ENCODE data around the gene ZNF276.
A peak's percentile ranks its signal among the peaks of the same experiment; 100 is the strongest.
"Not testable (repeated sequence)": the region's sequence is repeated elsewhere in the genome, so short reads cannot be mapped to it uniquely, and the experiment has no call there.

Gene ZNF276

GRCh38 chr16:89694784-89695085 is 26.6 kb upstream of the ZNF276 start:
- DNase-seq; intact Hi-C loops (cut with DNase I): not testable (repeated sequence)

DNA sequence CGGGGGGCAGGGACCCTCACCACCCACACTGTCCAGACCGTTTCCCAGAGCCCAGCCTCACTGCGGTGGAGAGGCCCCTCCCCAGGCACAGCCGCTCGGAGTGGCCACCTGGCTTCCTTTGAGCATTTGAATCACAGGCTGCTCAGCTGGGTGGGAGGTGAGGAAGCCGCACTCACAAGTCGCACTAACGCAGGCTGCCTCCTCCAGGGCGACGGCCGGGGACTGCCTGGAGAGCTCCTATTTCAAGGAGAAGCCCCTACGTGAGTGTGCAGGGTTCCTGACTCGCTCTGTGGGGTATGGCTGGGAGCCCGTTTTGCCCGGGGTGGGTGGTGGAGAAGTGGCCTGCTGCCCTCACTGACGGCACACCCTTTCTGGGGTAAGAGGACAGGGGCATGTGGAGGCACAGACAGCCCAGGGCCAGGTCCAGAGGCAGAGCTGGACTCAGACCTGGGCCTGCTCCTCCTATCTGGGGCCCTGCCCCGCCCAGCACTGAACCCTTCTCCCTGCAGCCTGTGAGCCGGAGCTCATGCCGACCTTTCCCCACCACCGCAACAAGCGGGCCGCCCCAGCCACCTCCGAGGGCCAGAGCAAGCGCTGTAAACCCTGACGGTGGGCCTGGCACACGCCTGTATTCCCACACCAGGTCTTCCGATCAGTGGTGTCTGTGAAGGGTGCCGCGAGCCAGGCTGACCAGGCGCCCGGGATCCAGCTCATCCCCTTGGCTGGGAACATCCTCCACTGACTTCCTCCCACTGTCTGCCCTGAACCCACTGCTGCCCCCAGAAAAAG is 26.1 kb upstream of the ZNF276 start:
- DNase-seq: peak in 3 of 42 donors; percentile 21 to 36 (median 27)
- intact Hi-C loops (cut with DNase I): no loop called here

DNA sequence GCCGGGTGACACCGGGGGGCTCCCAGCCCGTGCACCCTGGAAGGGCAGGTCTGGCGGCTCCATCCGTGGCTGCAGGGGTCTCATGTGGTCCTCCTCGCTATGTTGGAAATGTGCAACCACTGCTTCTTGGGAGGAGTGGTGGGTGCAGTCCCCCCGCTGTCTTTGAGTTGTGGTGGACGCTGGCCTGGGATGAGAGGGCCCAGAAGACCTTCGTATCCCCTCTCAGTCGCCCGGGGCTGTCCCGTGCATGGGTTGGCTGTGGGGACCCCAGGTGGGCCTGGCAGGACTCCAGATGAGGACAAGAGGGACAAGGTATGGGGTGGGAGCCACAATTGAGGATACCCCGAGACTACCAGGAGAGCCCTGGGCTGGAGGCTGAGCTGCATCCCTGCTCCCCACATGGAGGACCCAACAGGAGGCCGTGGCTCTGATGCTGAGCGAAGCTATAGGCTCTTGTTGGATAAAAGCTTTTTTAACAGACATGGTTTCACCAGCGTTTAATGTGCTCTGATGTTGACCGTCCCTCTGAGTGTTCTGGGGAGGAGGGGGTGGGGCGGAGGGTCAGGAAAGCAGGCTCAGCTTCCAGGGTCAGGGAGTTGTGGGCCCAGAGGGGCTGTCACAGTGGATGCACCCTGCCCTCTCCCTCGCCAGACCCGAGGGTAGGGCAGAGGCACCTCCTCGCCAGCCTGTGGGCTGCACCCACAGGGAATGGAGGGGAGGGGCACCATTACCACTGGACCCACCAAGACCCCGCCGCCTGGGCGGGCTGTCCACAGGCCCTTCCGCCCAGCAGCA is 25.3 kb upstream of the ZNF276 start:
- DNase-seq: peak in 2 of 42 donors; percentile 23 to 38
- intact Hi-C loops (cut with DNase I): no loop called here

DNA sequence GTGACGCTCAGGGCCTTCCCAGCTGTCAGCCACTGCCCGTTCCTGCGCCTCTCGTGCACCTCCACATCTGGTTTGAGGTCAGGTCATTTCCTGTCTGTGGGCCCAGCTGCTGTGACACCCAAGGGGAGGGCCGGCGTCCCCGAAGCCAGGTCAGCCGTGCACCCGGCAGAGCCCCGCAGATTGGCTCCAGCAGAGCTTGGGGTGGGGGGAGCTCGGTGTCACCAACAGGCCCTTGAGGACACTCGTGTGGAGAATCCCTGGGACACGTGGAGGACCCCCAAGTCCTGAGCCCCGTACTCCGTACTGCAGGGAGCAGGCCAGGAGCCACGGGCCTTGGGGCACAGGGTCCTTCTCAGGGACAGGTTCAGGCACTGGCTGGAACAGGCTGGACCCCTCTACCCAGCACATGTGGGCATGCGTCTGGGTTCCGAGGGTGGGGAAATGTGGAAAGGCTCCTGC is 24.6 kb upstream of the ZNF276 start:
- intact Hi-C loops (cut with DNase I): no loop called here
- DNase-seq: peak in 1 of 42 donors; percentile 36

DNA sequence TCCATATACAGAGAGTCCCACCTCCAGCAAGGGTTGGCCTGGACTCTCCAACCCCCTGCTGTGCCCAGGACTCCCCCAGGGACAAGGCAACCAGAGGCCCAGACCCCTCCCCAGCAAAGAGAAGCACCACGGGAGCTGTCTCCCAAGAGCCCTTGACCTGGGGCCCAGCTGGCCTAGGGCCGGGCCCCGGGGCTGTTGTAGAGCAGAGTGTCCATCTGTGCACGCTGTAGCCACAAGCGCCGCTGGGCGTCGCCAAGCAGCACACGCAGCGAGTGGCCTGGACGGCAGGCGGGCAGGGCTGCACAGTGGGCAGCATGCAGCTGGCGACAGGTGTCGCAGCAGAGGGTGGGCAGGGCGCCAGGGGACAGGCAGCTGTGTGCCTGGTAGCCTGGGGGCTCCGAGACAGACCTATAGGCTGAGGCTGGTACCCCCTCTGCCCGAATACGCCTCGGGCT is 24.1 kb upstream of the ZNF276 start:
- intact Hi-C loops (cut with DNase I): no loop called here
- DNase-seq: no peak

DNA sequence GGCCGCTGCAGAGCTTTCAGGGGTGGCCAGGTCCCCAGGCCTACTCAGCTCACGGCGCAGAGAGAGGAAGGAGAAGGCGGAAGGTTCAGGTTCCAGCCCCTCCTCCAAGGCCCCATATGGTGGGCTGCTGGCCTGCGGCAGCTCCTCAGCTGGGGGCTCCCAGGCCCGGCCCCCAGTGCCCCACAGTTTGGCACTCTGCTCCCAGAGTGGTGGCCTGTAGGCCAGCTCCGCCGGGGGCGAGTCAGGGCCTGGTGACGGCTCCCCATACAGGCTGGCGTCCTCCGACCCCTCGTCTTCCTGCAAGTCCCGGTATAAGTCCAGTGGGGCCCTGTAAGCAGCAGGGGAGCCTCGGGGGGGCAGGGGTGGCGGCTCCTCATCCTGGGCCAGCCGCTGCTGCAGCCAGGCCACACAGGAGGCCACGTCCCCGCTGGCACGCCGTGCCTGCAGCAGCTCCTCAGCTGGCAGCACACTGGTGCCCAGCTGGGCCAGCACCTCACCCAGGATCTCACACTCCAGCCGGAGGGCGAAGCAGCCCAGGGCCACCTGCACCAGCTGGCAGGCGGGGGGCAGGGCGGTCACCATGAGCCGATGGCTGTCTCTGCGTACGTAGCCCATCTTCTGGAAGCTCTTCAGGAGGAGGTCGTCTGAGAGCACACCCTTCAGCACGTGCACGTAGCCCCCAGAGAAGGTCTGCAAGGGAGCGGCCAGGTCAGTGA is 23.6 kb upstream of the ZNF276 start:
- intact Hi-C loops (cut with DNase I): no loop called here
- DNase-seq: peak in 1 of 42 donors; percentile 36

DNA sequence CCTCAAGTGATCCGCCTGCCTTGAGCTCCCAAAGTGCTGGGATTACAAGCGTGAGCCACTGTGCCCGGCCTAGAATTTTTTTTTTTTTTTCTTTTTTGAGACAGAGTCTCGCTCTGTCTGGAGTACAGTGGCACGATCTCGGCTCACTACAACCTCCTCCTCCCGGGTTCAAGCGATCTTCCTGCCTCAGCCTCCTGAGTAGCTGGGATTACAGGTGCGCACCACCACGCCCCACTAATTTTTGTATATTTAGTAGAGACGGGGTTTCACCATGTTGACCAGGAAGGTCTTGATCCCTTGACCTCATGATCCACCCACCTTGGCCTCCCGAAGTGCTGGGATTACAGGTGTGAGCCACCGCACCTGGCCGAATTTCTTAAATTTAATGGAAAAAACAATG is 22.6 kb upstream of the ZNF276 start:
- intact Hi-C loops (cut with DNase I); DNase-seq: not testable (repeated sequence)

GRCh38 chr16:89699629-89700099 is 21.7 kb upstream of the ZNF276 start:
- intact Hi-C loops (cut with DNase I): loop anchor here (10.0 kb wide), 1 partner anchor 165 kb away; no protein-coding TSS in a partner anchor
- peak in 1 of 42 donors; percentile 3 for DNase-seq

DNA sequence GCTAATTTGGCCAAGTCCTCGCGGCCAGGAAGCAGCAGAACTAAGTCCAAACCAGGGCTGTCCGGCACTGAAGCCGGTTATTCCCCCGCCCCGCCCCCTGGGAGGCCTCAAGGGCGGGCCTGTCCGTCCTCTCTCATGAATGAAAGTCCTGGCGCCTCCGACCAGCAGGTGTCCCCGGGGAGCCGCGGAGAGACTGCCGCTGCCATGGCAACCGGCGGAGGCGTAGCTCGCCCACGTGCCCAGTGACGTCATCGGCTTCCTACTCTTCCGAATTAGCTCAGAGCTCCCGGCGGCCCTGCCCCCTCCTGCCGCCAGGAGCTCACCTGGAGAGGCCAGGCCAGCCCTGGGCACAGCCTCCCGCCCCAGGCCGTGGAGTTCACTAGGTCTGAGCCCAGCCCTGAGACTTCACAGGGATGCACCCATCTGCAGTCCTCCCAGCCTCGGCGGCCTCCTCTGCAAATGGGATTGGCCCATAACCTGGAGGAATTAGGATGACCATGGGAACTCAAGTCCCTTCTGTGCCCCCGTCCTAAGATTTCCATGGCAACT is 21.2 kb upstream of the ZNF276 start:
- intact Hi-C loops (cut with DNase I): loop anchor here (10.0 kb wide), 1 partner anchor 165 kb away; no protein-coding TSS in a partner anchor
- peak; percentile 99 to 100 (median 100) for DNase-seq

DNA sequence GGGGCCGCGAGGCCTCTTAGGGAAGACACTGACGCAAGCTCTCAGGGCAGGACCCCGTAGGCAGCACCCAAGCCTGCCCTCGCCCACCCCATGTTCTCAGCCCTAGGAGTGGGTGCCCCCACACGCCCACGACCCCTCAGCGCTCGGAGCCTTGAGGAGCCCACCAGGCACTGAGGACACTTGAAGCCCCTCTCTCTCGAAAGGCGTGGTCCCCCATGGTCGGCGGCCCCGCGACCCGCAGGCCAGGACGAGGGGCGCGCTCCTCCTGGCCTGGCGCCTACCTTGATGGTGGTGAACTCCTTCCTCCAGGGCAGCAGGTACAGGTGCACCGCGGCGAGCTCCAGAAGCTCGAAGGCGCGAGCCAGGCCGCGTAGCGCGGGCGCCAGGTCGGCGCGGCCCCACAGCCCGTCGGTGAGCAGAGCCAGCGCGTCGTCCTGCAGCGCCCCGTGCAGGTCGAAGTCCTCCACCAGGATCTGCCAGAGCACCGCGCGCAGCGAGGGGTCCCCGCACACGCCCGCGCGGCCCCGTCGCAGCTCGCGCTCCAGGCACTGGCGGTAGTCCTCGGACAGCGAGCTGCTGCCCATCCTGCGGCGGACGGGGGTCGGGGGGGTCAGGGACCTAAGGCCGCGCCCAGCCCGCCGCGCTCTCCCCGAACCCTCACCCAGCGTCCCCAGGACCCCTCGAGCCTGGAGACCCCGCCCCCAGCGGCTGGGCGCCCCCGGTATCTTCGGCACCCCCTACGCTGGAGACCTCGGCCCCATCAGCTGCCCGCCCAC is 20.5 kb upstream of the ZNF276 start:
- DNase-seq: peak in 15 of 42 donors; percentile 4 to 61 (median 42)
- intact Hi-C loops (cut with DNase I): loop anchor here (10.0 kb wide), 1 partner anchor 164 kb away; no protein-coding TSS in a partner anchor

DNA sequence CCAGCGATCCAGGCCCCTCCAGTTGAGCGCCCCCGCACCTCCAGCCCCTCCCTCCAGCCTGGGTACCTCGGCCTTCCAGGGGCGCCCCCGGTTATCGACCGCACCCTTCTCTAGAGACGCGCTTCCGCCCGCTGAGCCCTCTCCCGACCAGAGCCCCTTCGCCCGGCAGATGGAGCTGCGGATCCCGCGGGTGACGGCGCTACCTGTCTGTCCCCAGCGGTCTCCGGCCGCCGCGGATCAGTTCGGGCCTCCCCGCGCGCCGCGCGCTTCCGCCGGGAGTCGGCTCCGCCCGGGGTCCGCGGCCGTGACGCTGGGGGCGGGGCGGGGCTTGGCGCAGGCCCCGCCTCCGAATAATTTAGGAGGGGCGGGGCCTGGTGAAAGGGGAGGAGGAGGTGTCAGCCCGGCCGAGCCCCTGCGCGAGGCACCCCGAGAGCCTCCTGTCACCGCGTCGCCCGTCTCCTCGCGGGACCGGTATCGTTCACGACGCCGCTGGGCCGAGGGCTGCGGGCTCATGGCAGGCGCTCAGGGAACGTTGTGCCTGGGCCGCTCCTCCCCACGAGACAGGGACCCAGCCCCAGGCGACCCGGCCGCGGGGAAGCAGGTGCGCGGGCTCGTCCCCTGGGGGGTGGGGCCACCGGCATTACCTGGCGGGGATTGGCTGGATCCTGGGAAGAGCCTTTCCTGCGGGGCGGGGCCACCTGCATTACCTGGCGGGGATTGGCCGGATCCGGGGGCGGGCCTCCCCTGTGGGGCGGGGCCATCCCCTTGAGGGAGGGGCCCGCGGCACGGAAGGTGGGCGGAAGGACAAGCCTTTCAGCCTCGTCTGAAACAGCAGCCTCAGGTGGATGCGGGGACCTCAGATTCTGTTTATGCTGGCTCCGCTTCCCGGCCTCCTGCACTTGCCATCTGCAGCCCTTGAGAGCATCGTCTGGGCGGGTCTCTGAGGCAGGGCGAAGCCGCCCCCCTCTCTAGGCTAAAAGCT is 19.6 kb upstream of the ZNF276 start, which contains the start of gene SPATA2L:
TSS of gene SPATA2L (minus strand) at position 281 of the 982 bp plus-strand sequence. CDS start 473 bp downstream, outside the sequence.
- intact Hi-C loops (cut with DNase I): loop anchor here (10.0 kb wide), 1 partner anchor 163 kb away; no protein-coding TSS in a partner anchor
- DNase-seq: peak; percentile 77 to 97 (median 92)

DNA sequence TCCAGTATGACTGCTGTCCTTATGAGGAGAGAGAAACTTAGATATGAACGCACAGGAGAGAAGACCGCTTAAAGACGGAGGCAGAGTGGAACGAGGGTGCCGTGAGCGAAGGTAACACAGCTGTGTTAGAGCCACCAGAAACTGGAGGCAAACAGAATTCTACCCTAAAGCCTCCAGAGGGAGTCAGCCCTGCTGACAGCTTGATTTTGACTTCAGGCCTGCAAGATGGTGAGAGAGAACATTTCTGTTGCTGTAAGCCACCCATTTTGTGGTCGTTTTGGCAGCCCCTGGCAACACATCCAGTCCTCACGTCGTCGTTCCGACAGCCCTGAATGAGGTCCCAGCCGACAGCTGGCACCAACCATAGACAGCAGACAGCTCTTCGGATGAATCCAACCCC is 17.1 kb upstream of the ZNF276 start:
- DNase-seq: no peak
- intact Hi-C loops (cut with DNase I): loop anchor here (10.0 kb wide), 1 partner anchor 161 kb away; no protein-coding TSS in a partner anchor

- no peak for DNase-seq
- intact Hi-C loops (cut with DNase I): loop anchor here (5.0 to 10.0 kb wide), 2 partner anchors 87 to 160 kb away; no protein-coding TSS in a partner anchor
Observed at GRCh38 chr16:89705006-89705405, 16.3 kb upstream of the ZNF276 start.

DNA sequence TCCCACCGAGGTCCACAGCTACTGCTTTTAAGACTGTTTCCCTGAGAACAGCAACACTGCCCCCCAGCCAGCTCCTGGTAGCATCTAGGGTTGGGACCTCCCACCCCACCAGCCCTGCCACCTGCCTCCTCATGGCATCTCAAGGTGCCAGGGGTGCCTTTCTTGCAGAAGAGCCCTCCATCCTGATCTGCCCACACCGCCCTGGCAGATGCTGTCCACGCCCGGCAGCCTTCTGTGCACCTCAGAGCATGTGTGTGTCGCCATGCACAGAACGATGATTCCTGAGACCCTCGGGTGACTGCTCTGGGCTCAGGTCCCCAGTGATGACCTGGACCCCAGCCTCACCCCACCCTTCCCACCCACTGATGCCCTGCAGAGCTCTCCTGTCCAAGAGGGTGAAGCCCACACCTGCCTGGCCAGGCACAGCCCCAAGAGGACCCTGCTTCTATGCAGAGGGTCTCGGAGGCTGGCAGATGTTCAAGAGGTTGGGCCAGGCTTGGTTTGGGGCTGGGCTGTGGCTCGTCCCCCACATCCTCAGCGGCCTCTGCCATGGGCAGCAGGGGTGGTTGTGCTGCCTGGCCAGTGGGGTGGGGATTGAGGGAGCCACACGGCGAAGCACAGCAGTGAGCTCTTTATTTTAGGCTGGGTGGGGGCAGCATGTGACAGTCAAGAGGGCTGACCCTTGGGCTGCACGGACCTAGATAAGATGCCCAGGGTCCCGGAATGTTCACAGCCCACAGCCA is 14.6 kb upstream of the ZNF276 start:
- intact Hi-C loops (cut with DNase I): loop anchor here (5.0 to 10.0 kb wide), 2 partner anchors 86 to 158 kb away; no protein-coding TSS in a partner anchor
- DNase-seq: peak in 5 of 42 donors; percentile 19 to 53 (median 23)

GRCh38 chr16:89707695-89708094 is 13.6 kb upstream of the ZNF276 start:
- intact Hi-C loops (cut with DNase I): loop anchor here (5.0 to 10.0 kb wide), 2 partner anchors 85 to 157 kb away; no protein-coding TSS in a partner anchor

More at GRCh38 chr16:89707695-89708094, 13.6 kb upstream of the ZNF276 start:
- DNase-seq: no peak
